Measurements from ENCODE around the gene STPG1. TPM values are rescaled to one million over a fixed set of nuclear protein-coding genes. Genes with fewer than 3 reads are reported as not detected.
A peak's percentile ranks its signal among the peaks of the same experiment; 100 is the strongest.

The STPG1 gene
- total RNA-seq, 1 donor from 2014 or later: 5.3 TPM

- no peak for TF ChIP-seq CTCF (IDR thresholded peaks at IDR 0.05; ENCODE audit: insufficient read depth, low read length, severe bottlenecking)
- Histone ChIP-seq H3K27me3 (ENCODE audit: control insufficient read depth, insufficient read depth, low read length) (no peaks in the 10 kb centered on the region), H3K4me3 (ENCODE audit: low read depth, low read length) (no peak overlapping the region), H3K36me3 (ENCODE audit: control insufficient read depth, insufficient read depth, low read length) (no peaks in the 10 kb centered on the region)
- no peak for FAIRE-seq
- DNase-seq (ENCODE audit: low read depth): peak; percentile 69
These were observed 95.5 kb downstream of the STPG1 start for GRCh38 chr1:24317956-24318614.

GRCh38 chr1:24317081-24317480, 96.5 kb downstream of the STPG1 start:
- peak; percentile 97 for FAIRE-seq
- TF ChIP-seq CTCF (IDR thresholded peaks at IDR 0.05; ENCODE audit: insufficient read depth, low read length, severe bottlenecking): peak; percentile 18
- Histone ChIP-seq H3K27me3 (ENCODE audit: control insufficient read depth, insufficient read depth, low read length) (no peaks in the 10 kb centered on the region), H3K4me3 (ENCODE audit: low read depth, low read length) (no peak overlapping the region), H3K36me3 (ENCODE audit: control insufficient read depth, insufficient read depth, low read length) (no peaks in the 10 kb centered on the region)
- peak; percentile 99 for DNase-seq (ENCODE audit: low read depth)

- Histone ChIP-seq H3K27me3 (ENCODE audit: control insufficient read depth, insufficient read depth, low read length) (no peaks in the 10 kb centered on the region), H3K36me3 (ENCODE audit: control insufficient read depth, insufficient read depth, low read length) (no peaks in the 10 kb centered on the region), H3K4me3 (ENCODE audit: low read depth, low read length) (no peak overlapping the region)
- TF ChIP-seq CTCF (IDR thresholded peaks at IDR 0.05; ENCODE audit: insufficient read depth, low read length, severe bottlenecking): peak; percentile 10
- FAIRE-seq (no peak), DNase-seq (ENCODE audit: low read depth) (no peak)
These were observed 96.9 kb downstream of the STPG1 start for GRCh38 chr1:24316645-24317044.

GRCh38 chr1:24315391-24315790, 98.2 kb downstream of the STPG1 start:
- FAIRE-seq (no peak), DNase-seq (ENCODE audit: low read depth) (peak; percentile 87)
- no peaks in the 10 kb centered on the region for H3K36me3 ChIP-seq (ENCODE audit: control insufficient read depth, insufficient read depth, low read length)

GRCh38 chr1:24311741-24312140, 101.8 kb downstream of the STPG1 start:
- no peak for TF ChIP-seq CTCF (IDR thresholded peaks at IDR 0.05; ENCODE audit: insufficient read depth, low read length, severe bottlenecking)

More at GRCh38 chr1:24315391-24315790, 98.2 kb downstream of the STPG1 start:
- no peak for TF ChIP-seq CTCF (IDR thresholded peaks at IDR 0.05; ENCODE audit: insufficient read depth, low read length, severe bottlenecking)
- Histone ChIP-seq H3K4me3 (ENCODE audit: low read depth, low read length) (no peak overlapping the region), H3K27me3 (ENCODE audit: control insufficient read depth, insufficient read depth, low read length) (no peaks in the 10 kb centered on the region)

GRCh38 chr1:24311234-24311633, 102.3 kb downstream of the STPG1 start:
- TF ChIP-seq CTCF (IDR thresholded peaks at IDR 0.05; ENCODE audit: insufficient read depth, low read length, severe bottlenecking): no peak
- DNase-seq (ENCODE audit: low read depth): no peak
- no peak for FAIRE-seq
- no peak overlapping the region for H3K4me3 ChIP-seq (ENCODE audit: low read depth, low read length)
- H3K36me3 ChIP-seq (ENCODE audit: control insufficient read depth, insufficient read depth, low read length): no peaks in the 10 kb centered on the region
- H3K27me3 ChIP-seq (ENCODE audit: control insufficient read depth, insufficient read depth, low read length): no peaks in the 10 kb centered on the region

More at GRCh38 chr1:24311741-24312140, 101.8 kb downstream of the STPG1 start:
- no peaks in the 10 kb centered on the region for H3K36me3 ChIP-seq (ENCODE audit: control insufficient read depth, insufficient read depth, low read length)
- H3K27me3 ChIP-seq (ENCODE audit: control insufficient read depth, insufficient read depth, low read length): no peaks in the 10 kb centered on the region
- no peak for DNase-seq (ENCODE audit: low read depth)
- H3K4me3 ChIP-seq (ENCODE audit: low read depth, low read length): no peak overlapping the region
- FAIRE-seq: no peak

Measured in bronchial epithelial cell (primary cell).